OCI-LY3 (cell line): ENCODE data around the gene KDM2A.

Experiments
- H2AFZ ChIP-seq: fragments of 200-600, 300-600 bp; shearing (Covaris generic); 2 replicates; pipeline ENCODE4 v1.6.0; 2014; ENCODE audit warnings: antibody characterized with exemption, low read depth, low read length
- H3K27ac ChIP-seq: fragments of 200-600, 300-600 bp; sonication (generic); 2 replicates; pipeline ENCODE4 v1.5.1; 2014; ENCODE audit warnings: mild to moderate bottlenecking, low read length, moderate library complexity, mixed read lengths
- H3K27me3 ChIP-seq: fragments of 200-600, 300-600 bp; sonication (generic); 2 replicates; pipeline ENCODE4 v1.6.1; 2014; ENCODE audit warnings: low read depth, low read length, mixed read lengths
- H3K36me3 ChIP-seq: fragments of 200-600, 300-600 bp; sonication (generic); replicated peaks from 2 replicates; pipeline ENCODE3; 2014; ENCODE audit warnings: low read depth, low read length, mixed read lengths
- H3K4me1 ChIP-seq: fragments of 300-600, 200-600 bp; sonication (generic); 2 replicates; pipeline ENCODE4 v1.6.1; 2014; ENCODE audit warnings: low read length, mixed read lengths
- H3K4me2 ChIP-seq: fragments of 200-600, 300-600 bp; sonication (generic); 2 replicates; pipeline ENCODE4 v1.6.1; 2014; ENCODE audit warnings: low read length, mixed read lengths
- H3K4me3 ChIP-seq: fragments of 300-600, 200-600 bp; sonication (generic); 2 replicates; pipeline ENCODE4 v1.5.1; 2014; ENCODE audit warnings: antibody characterized with exemption, mild to moderate bottlenecking, low read length, moderate library complexity
- H3K79me2 ChIP-seq: fragments of 300-600, 200-600 bp; shearing (Covaris generic); 2 replicates; pipeline ENCODE4 v1.6.1; 2014; ENCODE audit warnings: mild to moderate bottlenecking, low read length, mixed read lengths
- H3K9ac ChIP-seq: fragments of 300-600, 200-600 bp; shearing (Covaris generic); 2 replicates; pipeline ENCODE4 v1.6.0; 2014; ENCODE audit warnings: mild to moderate bottlenecking, low read length, moderate library complexity
- H3K9me3 ChIP-seq: fragments of 200-600, 300-600 bp; shearing (Covaris generic); 2 replicates; pipeline ENCODE4 v1.6.1; 2014; ENCODE audit warnings: low read length, mixed read lengths; ENCODE audit not compliant: insufficient read depth
- H4K20me1 ChIP-seq: fragments of 200-600, 300-600 bp; sonication (generic); 2 replicates; pipeline ENCODE4 v1.6.1; 2016; ENCODE audit warnings: low read length, mixed read lengths; ENCODE audit not compliant: insufficient read depth
- CTCF ChIP-seq: fragments of 200-600, 300-600 bp; sonication (generic); IDR thresholded peaks from 2 replicates; pipeline ENCODE4 v1.5.1; 2014; ENCODE audit warnings: antibody characterized with exemption, low read length, low read depth
- EZH2phosphoT487 ChIP-seq: fragments of 200-600 bp; shearing (Covaris generic); IDR thresholded peaks from 2 replicates; pipeline ENCODE4 v1.6.1; 2018; ENCODE audit warnings: antibody characterized with exemption, mixed run types, low read depth

Gene KDM2A

GRCh38 chr11:67154726-67155125, 35.7 kb downstream of the KDM2A start:
- Histone ChIP-seq H3K36me3 (peaks cover 64% of the 10 kb centered on the region), H3K4me1 (no peaks in the 10 kb centered on the region), H3K79me2 (peaks cover 99% of the 10 kb centered on the region), H3K4me2 (no peak overlapping the region), H3K9me3 (no peaks in the 10 kb centered on the region), H3K27me3 (no peaks in the 10 kb centered on the region), H3K9ac (no peak overlapping the region), H2AFZ (no peak overlapping the region), H4K20me1 (peaks cover 86% of the 10 kb centered on the region), H3K4me3 (no peak overlapping the region), H3K27ac (no peak overlapping the region)
- no peak for TF ChIP-seq CTCF
- TF ChIP-seq EZH2phosphoT487 = no peak

GRCh38 chr11:67157691-67158090, 38.6 kb downstream of the KDM2A start:
- peaks cover 90% of the 10 kb centered on the region for H4K20me1 ChIP-seq

GRCh38 chr11:67158221-67158620, 39.2 kb downstream of the KDM2A start:
- Histone ChIP-seq H3K4me1 (peaks cover 4% of the 10 kb centered on the region; the same call in 1 of the 2 replicates), H3K79me2 (peaks cover 100% of the 10 kb centered on the region), H3K4me3 (no peak overlapping the region), H4K20me1 (peaks cover 90% of the 10 kb centered on the region), H3K9ac (no peak overlapping the region), H3K27ac (no peak overlapping the region), H3K9me3 (no peaks in the 10 kb centered on the region), H3K27me3 (no peaks in the 10 kb centered on the region), H3K36me3 (peaks cover 49% of the 10 kb centered on the region), H2AFZ (no peak overlapping the region), H3K4me2 (no peak overlapping the region)
- no peak for TF ChIP-seq CTCF
- TF ChIP-seq EZH2phosphoT487 = no peak

More at GRCh38 chr11:67157691-67158090, 38.6 kb downstream of the KDM2A start:
- no peaks in the 10 kb centered on the region for H3K27me3 ChIP-seq
- no peak for TF ChIP-seq EZH2phosphoT487
- no peak for TF ChIP-seq CTCF
- H3K9ac ChIP-seq = no peak overlapping the region
- peaks cover 100% of the 10 kb centered on the region for H3K79me2 ChIP-seq
- no peak overlapping the region for H3K27ac ChIP-seq
- H3K36me3 ChIP-seq = peaks cover 47% of the 10 kb centered on the region
- peaks cover 4% of the 10 kb centered on the region; the same call in 1 of the 2 replicates for H3K4me1 ChIP-seq
- H3K9me3 ChIP-seq = no peaks in the 10 kb centered on the region
- no peak overlapping the region for H2AFZ ChIP-seq
- H3K4me2 ChIP-seq = no peak overlapping the region
- H3K4me3 ChIP-seq = no peak overlapping the region

- Histone ChIP-seq H3K36me3 (peaks cover 47% of the 10 kb centered on the region), H3K4me2 (no peak overlapping the region), H3K4me3 (no peak overlapping the region), H3K27me3 (no peaks in the 10 kb centered on the region), H3K79me2 (peaks cover 100% of the 10 kb centered on the region), H3K9ac (no peak overlapping the region), H3K9me3 (no peaks in the 10 kb centered on the region), H4K20me1 (peaks cover 90% of the 10 kb centered on the region), H3K4me1 (peaks cover 15% of the 10 kb centered on the region), H3K27ac (no peak overlapping the region), H2AFZ (no peak overlapping the region)
- TF ChIP-seq CTCF (no peak), EZH2phosphoT487 (no peak)
Measured at GRCh38 chr11:67160045-67160444, 41.0 kb downstream of the KDM2A start.
